HL-60 (cell line): ENCODE measurements around the gene ST6GAL1.

Experiments used
- CTCF ChIP-seq: IDR thresholded peaks from one replicate; pipeline ENCODE4 v1.5.1; 2011; ENCODE audit warnings: low read length, control low read depth, inconsistent platforms; ENCODE audit not compliant: insufficient read depth
- POLR2AphosphoS5 ChIP-seq: IDR thresholded peaks from 2 replicates; pipeline ENCODE4 v1.6.1; 2012; ENCODE audit warnings: low read depth

- TF ChIP-seq POLR2AphosphoS5 (no peak), CTCF (no peak)
These were observed 177.7 kb downstream of the ST6GAL1 start for GRCh38 chr3:187107989-187108388.
